Esophagus (tissue), 2 donors: ENCODE measurements around the gene RAD51B. TPM values are rescaled to one million over a fixed set of nuclear protein-coding genes. Genes with fewer than 3 reads are reported as not detected.

Source experiments
- H3K27ac ChIP-seq, 2 donors: one replicate each; pipeline ENCODE4 v1.5.1; 2013; ENCODE audit warnings: low read depth in 2 of 2, mild to moderate bottlenecking in 2 of 2, inconsistent platforms in 1 of 2, low read length in 1 of 2, moderate library complexity in 1 of 2
- H3K27me3 ChIP-seq, 2 donors: one replicate each; pipeline ENCODE4 v1.6.1; 2013; ENCODE audit warnings: low read length in 2 of 2, control low read depth in 1 of 2, mild to moderate bottlenecking in 1 of 2; ENCODE audit not compliant: insufficient read depth in 2 of 2, control insufficient read depth in 1 of 2
- H3K36me3 ChIP-seq, 2 donors: one replicate each; pipeline ENCODE4 v1.6.1; 2013; ENCODE audit warnings: low read length in 1 of 2; ENCODE audit not compliant: control insufficient read depth in 2 of 2, insufficient read depth in 2 of 2
- H3K4me1 ChIP-seq, 2 donors: one replicate each; pipeline ENCODE4 v1.6.1; 2013; ENCODE audit warnings: low read length in 1 of 2; ENCODE audit not compliant: control insufficient read depth in 2 of 2, insufficient read depth in 2 of 2
- H3K4me3 ChIP-seq, 2 donors: one replicate each; pipeline ENCODE4 v1.5.1; 2013; ENCODE audit warnings: low read length in 2 of 2, mild to moderate bottlenecking in 2 of 2, low read depth in 1 of 2, moderate library complexity in 1 of 2
- H3K9me3 ChIP-seq, 2 donors: one replicate each; pipeline ENCODE4 v1.6.1; 2013; ENCODE audit warnings: mild to moderate bottlenecking in 2 of 2, low read depth in 1 of 2, low read length in 1 of 2, moderate library complexity in 1 of 2; ENCODE audit not compliant: control insufficient read depth in 2 of 2, insufficient read depth in 1 of 2
- WGBS, 2 donors: extraction: QIAGEN DNeasy Blood & Tissue Kit; methylation state at CpG; one replicate each; pipeline ENCODE4 v1.1.7; 2013; 5-methylcytosine and 5-hydroxymethylcytosine counted together
- polyA plus RNA-seq, 2 donors: library from polyadenylated mRNA; stranded (reverse); fragments of 200-250 nt; gene quantifications; one replicate each; pipeline ENCODE4 v1.2.3, GENCODE V29; 2013
- donor health status: healthy with polysubstance abuse.
- donor health status: Bipolar disorder and iron deficiency.

The RAD51B gene
- polyA plus RNA-seq, 2 donors: 3.2 to 4.0 TPM

- Histone ChIP-seq H3K27ac (peak overlapping the region; percentile 68 to 70), H3K9me3 (no peaks in the 10 kb centered on the region), H3K4me3 (no peak overlapping the region), H3K27me3 (no peaks in the 10 kb centered on the region), H3K4me1 (peaks cover 3 to 22% of the 10 kb centered on the region in 2 donors), H3K36me3 (no peaks in the 10 kb centered on the region)
- WGBS, 2 donors: 50 to 51% methylated on average over 12 of the region's 12 CpGs
Observed at GRCh38 chr14:68523989-68524725, 704.6 kb downstream of the RAD51B start.

DNA sequence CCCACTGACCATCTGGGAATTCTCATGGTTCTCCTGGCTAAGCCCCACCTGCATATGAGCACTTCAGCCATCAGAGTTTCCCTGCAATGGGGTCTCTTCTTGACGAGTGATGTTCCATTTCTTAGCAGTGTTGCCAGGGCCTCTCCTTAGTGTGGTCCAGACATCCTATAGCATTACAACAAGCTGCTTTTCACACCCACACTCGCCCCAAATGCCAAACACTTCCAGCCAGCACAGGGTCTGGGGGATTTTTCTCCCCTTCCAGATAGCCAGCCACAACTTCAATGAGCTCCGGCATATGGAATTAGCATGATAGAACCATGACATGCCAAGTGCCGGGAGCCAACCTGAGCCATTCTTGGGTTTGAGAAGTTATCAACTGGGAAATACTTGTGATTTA, 705.9 kb downstream of the RAD51B start:
- peak overlapping the region in 1 of 2 donors; percentile 26 for H3K27ac ChIP-seq
- H3K9me3 ChIP-seq: no peaks in the 10 kb centered on the region
- WGBS, 2 donors: 97 to 98% methylated on average over 4 of the region's 4 CpGs
- H3K4me1 ChIP-seq: peaks cover 3 to 20% of the 10 kb centered on the region in 2 donors
- H3K4me3 ChIP-seq: no peak overlapping the region
- H3K27me3 ChIP-seq: no peaks in the 10 kb centered on the region
- H3K36me3 ChIP-seq: no peaks in the 10 kb centered on the region

DNA sequence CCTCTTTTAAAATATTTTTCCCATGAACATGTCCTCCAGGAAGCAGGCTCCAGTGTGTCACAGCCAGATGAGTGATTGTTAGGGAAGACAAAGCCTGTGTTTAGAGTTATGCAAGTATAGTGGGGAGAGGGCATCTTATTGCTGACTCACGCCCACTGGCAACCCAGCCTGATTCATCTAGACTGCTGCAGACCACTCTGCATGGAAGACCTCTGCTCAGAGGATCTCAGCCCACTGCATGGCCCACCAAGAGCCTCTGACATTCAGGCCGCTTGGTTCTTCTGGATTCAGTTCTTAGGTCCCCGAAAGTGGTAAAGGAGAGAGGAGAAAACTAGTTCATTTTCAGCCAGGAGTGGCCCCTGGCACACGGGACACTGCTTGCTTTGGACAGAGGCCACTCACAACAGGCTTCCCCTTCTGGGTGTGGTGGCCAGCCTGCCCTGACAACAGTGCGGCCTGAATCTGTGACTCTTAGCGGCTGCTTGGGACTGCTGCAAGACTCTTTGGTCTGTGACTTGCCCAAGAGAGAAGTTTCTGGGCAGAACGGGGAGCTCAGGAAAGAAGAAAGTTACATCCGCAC, 707.0 kb downstream of the RAD51B start:
- H3K27ac ChIP-seq: peak overlapping the region; percentile 87 to 90
- H3K4me1 ChIP-seq: peaks cover 0 to 17% of the 10 kb centered on the region in 2 donors

DNA sequence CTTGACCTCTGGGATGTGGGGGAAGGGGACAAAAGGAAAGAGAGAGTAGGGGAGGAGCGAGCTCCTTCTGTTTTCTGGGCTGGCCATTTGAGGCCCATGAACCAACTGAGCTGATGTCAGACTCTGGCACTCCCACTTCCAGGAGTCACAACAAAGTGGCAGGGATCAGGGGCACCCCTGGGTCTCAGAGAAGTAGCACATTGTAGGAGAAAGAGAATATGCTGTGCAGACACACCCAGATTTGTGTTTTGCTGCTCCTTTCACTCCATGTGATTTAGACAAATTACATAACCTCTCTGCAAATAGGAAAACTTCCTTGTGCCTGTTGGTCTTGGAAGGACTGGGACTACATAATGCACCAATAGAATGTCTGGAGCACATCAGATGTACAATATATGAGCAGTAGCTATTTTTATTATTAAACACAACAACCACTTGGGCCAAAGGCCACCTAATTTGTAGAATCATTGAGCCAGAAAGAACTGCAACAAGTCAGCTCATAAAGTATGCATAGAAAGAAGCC, 707.8 kb downstream of the RAD51B start:
- Histone ChIP-seq H3K9me3 (no peaks in the 10 kb centered on the region), H3K4me1 (peaks cover 0 to 13% of the 10 kb centered on the region in 2 donors), H3K36me3 (no peaks in the 10 kb centered on the region), H3K27ac (peak overlapping the region; percentile 87 to 92), H3K4me3 (no peak overlapping the region), H3K27me3 (no peaks in the 10 kb centered on the region)
- WGBS, 2 donors: 72 to 80% methylated on average over 1 of the region's 1 CpG

More for the DNA sequence above, 707.0 kb downstream of the RAD51B start:
- Histone ChIP-seq H3K9me3 (no peaks in the 10 kb centered on the region), H3K4me3 (no peak overlapping the region), H3K36me3 (no peaks in the 10 kb centered on the region), H3K27me3 (no peaks in the 10 kb centered on the region)
- 78 to 79% methylated on average over 8 of the region's 8 CpGs for WGBS, 2 donors

DNA sequence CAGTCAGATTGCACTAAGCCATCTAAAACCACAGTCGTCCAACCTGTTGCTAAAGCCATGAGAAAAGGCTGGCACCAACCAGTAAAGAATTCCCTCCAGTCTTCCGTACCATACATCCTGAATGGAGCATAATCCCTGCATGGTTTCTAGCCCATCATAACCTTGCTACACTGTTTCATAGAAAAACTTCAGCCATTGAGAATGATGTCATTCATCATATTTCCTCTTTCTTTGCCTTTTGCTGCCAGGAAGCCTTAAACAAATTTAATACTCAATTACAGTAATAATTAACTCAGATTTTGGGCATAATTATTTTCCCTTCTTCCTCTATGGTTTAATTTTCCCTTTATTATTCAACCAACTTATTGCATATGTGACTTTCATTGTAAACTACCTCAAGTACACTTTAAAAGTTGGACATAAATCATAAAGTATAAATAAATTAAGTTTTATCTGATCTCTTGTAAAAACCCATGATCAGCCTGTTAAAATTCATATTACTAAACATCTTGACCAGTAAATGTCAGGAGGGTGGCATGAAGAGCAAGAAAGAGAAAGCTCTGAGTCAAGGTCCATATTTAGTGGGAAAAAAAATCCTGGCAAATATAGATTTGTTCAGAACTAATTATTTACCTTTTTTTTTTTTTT, 708.6 kb downstream of the RAD51B start:
- Histone ChIP-seq H3K4me3 (no peak overlapping the region), H3K4me1 (peaks cover 0 to 11% of the 10 kb centered on the region in 2 donors), H3K9me3 (no peaks in the 10 kb centered on the region), H3K27ac (peak overlapping the region; percentile 49 to 55), H3K27me3 (no peaks in the 10 kb centered on the region), H3K36me3 (no peaks in the 10 kb centered on the region)
- 67 to 72% methylated on average over 2 of the region's 2 CpGs for WGBS, 2 donors

DNA sequence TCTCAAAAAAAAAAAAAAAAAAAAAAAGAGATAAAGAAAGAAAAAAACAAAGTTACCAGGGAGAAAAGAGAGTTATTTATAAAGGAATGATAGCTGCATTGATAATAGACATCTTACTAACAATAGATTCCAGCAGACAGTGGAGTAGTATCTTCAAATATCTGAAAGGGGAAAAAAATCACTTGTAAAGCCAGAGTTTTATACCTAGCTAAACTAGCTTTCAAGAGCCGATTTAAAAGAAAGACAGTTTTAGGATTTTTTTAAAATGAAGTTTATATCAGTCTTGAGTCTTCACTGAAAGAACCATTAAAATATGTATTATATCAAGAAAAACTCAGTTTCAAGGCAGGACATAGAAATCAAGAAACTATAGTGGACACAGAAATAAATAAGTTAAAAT, 710.9 kb downstream of the RAD51B start:
- H3K4me1 ChIP-seq: peaks cover 0 to 5% of the 10 kb centered on the region in 2 donors
- no peaks in the 10 kb centered on the region for H3K27me3 ChIP-seq
- no peak overlapping the region for H3K27ac ChIP-seq
- H3K9me3 ChIP-seq: no peaks in the 10 kb centered on the region
- no peak overlapping the region for H3K4me3 ChIP-seq
- WGBS, 2 donors: 0 to 97% methylated on average over 1 of the region's 1 CpG
- H3K36me3 ChIP-seq: no peaks in the 10 kb centered on the region

DNA sequence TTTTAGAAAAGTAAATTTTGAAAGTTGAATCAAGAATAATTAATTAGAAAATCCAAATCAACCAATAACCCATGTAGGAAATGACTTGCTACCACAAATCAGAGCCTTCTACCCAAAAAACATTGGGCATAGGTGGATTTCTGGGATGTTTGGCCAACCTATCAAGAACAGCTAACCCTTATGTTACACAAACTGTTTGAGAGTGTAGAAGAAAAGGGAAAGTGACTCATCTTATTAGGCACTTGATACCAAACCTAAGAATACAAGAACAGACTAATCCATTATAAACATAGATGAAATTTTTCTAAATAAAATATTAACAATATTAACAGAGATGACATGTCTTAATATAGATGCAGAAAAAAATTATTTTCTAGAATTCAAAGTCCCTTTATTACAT, 712.9 kb downstream of the RAD51B start:
- H3K36me3 ChIP-seq: no peaks in the 10 kb centered on the region
- no peak overlapping the region for H3K4me3 ChIP-seq
- H3K27me3 ChIP-seq: no peaks in the 10 kb centered on the region
- no peak overlapping the region for H3K27ac ChIP-seq
- H3K4me1 ChIP-seq: peaks cover 0 to 3% of the 10 kb centered on the region in 2 donors
- H3K9me3 ChIP-seq: no peaks in the 10 kb centered on the region

DNA sequence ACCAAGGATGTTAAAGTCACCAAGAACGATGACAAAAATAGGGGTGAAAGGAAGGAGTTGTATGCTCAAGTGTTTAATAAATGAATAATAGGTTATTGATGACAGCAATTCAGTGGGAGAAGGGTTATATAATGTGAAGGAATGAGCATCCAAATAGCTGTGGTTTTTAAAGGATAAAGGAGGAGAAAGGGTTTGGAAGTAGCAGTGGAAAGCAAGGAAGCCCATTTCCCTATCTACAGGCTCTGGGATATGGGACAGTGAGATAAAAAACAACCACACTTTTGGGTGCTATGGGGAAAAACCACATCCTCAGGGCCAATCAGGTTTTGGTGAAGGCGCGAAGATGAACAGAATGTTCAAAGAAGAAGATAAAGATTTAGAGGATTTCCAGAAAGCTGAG, 714.7 kb downstream of the RAD51B start:
- H3K27me3 ChIP-seq: no peaks in the 10 kb centered on the region
- H3K9me3 ChIP-seq: no peaks in the 10 kb centered on the region
- WGBS, 2 donors: 94 to 98% methylated on average over 3 of the region's 3 CpGs
- H3K27ac ChIP-seq: no peak overlapping the region
- H3K4me1 ChIP-seq: peaks cover 0 to 3% of the 10 kb centered on the region in 2 donors
- no peaks in the 10 kb centered on the region for H3K36me3 ChIP-seq
- no peak overlapping the region for H3K4me3 ChIP-seq

GRCh38 chr14:68535404-68536017, 715.9 kb downstream of the RAD51B start:
- 67 to 70% methylated on average over 5 of the region's 5 CpGs for WGBS, 2 donors
- peak overlapping the region; percentile 53 to 58 for H3K27ac ChIP-seq

More at GRCh38 chr14:68535404-68536017, 715.9 kb downstream of the RAD51B start:
- H3K4me3 ChIP-seq: no peak overlapping the region
- no peaks in the 10 kb centered on the region for H3K27me3 ChIP-seq
- H3K4me1 ChIP-seq: peaks cover 0 to 3% of the 10 kb centered on the region in 2 donors
- H3K36me3 ChIP-seq: no peaks in the 10 kb centered on the region
- H3K9me3 ChIP-seq: no peaks in the 10 kb centered on the region
